ENCODE results near the gene HSD17B2.

- TF ChIP-seq, protein P1, sequence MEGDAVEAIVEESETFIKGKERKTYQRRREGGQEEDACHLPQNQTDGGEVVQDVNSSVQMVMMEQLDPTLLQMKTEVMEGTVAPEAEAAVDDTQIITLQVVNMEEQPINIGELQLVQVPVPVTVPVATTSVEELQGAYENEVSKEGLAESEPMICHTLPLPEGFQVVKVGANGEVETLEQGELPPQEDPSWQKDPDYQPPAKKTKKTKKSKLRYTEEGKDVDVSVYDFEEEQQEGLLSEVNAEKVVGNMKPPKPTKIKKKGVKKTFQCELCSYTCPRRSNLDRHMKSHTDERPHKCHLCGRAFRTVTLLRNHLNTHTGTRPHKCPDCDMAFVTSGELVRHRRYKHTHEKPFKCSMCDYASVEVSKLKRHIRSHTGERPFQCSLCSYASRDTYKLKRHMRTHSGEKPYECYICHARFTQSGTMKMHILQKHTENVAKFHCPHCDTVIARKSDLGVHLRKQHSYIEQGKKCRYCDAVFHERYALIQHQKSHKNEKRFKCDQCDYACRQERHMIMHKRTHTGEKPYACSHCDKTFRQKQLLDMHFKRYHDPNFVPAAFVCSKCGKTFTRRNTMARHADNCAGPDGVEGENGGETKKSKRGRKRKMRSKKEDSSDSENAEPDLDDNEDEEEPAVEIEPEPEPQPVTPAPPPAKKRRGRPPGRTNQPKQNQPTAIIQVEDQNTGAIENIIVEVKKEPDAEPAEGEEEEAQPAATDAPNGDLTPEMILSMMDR (IDR thresholded peaks at IDR 0.05), result no peak
- no peak for TF ChIP-seq POLR2AphosphoS5 (IDR thresholded peaks at IDR 0.05)
These were observed 21.5 kb downstream of the HSD17B2 start for GRCh38 chr16:82056550-82056896.
